H9 (cell line): ENCODE data around the gene GRWD1. TPM values are rescaled to one million over a fixed set of nuclear protein-coding genes. Genes with fewer than 3 reads are reported as not detected.

Experiments
- DNase-seq: peaks from one replicate; pipeline ENCODE4 v3.0.0-alpha.2; 2017
- H2AFZ ChIP-seq: one replicate; pipeline ENCODE4 v1.6.1; 2013; ENCODE audit warnings: mild to moderate bottlenecking, low read length, control low read depth, moderate library complexity
- H2AK5ac ChIP-seq: 2 replicates; pipeline ENCODE4 v1.6.1; 2013; ENCODE audit warnings: low read length, control low read depth, mixed read lengths; ENCODE audit not compliant: insufficient read length
- H2BK120ac ChIP-seq: one replicate; pipeline ENCODE4 v1.6.1; 2013; ENCODE audit warnings: low read depth, mild to moderate bottlenecking, low read length, control low read depth, inconsistent platforms; ENCODE audit not compliant: poor library complexity, severe bottlenecking
- H2BK12ac ChIP-seq: 2 replicates; pipeline ENCODE4 v1.6.1; 2013; ENCODE audit warnings: low read length, control low read depth, mixed read lengths, low read depth; ENCODE audit not compliant: insufficient read length
- H2BK15ac ChIP-seq: 2 replicates; pipeline ENCODE4 v1.6.1; 2013; ENCODE audit warnings: low read depth, low read length, control low read depth
- H2BK20ac ChIP-seq: one replicate; pipeline ENCODE4 v1.6.1; 2013; ENCODE audit warnings: low read depth, mild to moderate bottlenecking, low read length, control low read depth, inconsistent platforms; ENCODE audit not compliant: poor library complexity, severe bottlenecking
- H2BK5ac ChIP-seq: 2 replicates; pipeline ENCODE4 v1.6.1; 2013; ENCODE audit warnings: low read length, control low read depth, mixed read lengths; ENCODE audit not compliant: insufficient read length
- H3K14ac ChIP-seq: 2 replicates; pipeline ENCODE4 v1.6.1; 2013; ENCODE audit warnings: low read length, control low read depth; ENCODE audit not compliant: insufficient read depth
- H3K18ac ChIP-seq: 2 replicates; pipeline ENCODE4 v1.6.1; 2013; ENCODE audit warnings: low read depth, mild to moderate bottlenecking, mixed read lengths, low read length, control low read depth; ENCODE audit not compliant: insufficient read length
- H3K23ac ChIP-seq: 2 replicates; pipeline ENCODE4 v1.6.1; 2013; ENCODE audit warnings: low read length, control low read depth, mixed read lengths, low read depth; ENCODE audit not compliant: insufficient read length
- H3K23me2 ChIP-seq: 2 replicates; pipeline ENCODE4 v1.6.1; 2013; ENCODE audit warnings: low read depth, mild to moderate bottlenecking, mixed read lengths, low read length, control low read depth; ENCODE audit not compliant: insufficient read length, poor library complexity, severe bottlenecking
- H3K27ac ChIP-seq: 2 replicates; pipeline ENCODE4 v1.5.1; 2013; ENCODE audit warnings: low read length, control low read depth, mixed read lengths, low read depth; ENCODE audit not compliant: insufficient read length
- H3K27me3 ChIP-seq: 2 replicates; pipeline ENCODE4 v1.6.1; 2013; ENCODE audit warnings: low read length, control low read depth, inconsistent platforms; ENCODE audit not compliant: insufficient read depth
- H3K4ac ChIP-seq: 2 replicates; pipeline ENCODE4 v1.6.1; 2013; ENCODE audit warnings: low read depth, mild to moderate bottlenecking, control low read depth, inconsistent platforms, low read length, moderate library complexity
- H3K4me1 ChIP-seq: 2 replicates; pipeline ENCODE4 v1.6.1; 2013; ENCODE audit warnings: low read length, control low read depth, inconsistent platforms; ENCODE audit not compliant: insufficient read depth
- H3K4me2 ChIP-seq: 2 replicates; pipeline ENCODE4 v1.6.1; 2013; ENCODE audit warnings: low read length, control low read depth, mixed read lengths; ENCODE audit not compliant: insufficient read length, insufficient read depth
- H3K56ac ChIP-seq: 2 replicates; pipeline ENCODE4 v1.6.1; 2013; ENCODE audit warnings: low read depth, mild to moderate bottlenecking, mixed read lengths, low read length, control low read depth; ENCODE audit not compliant: insufficient read length
- H3K79me1 ChIP-seq: 2 replicates; pipeline ENCODE4 v1.6.1; 2013; ENCODE audit warnings: low read depth, mild to moderate bottlenecking, moderate library complexity, low read length, control low read depth, inconsistent platforms; ENCODE audit not compliant: insufficient read depth, poor library complexity, severe bottlenecking
- H3K79me2 ChIP-seq: 2 replicates; pipeline ENCODE4 v1.6.1; 2013; ENCODE audit warnings: low read length, control low read depth, inconsistent platforms; ENCODE audit not compliant: insufficient read depth
- H3K9ac ChIP-seq: 2 replicates; pipeline ENCODE4 v1.6.1; 2013; ENCODE audit warnings: low read length, control low read depth, mixed read lengths; ENCODE audit not compliant: insufficient read length; ENCODE audit errors: extremely low read depth
- H3K9me3 ChIP-seq: one replicate; pipeline ENCODE4 v1.6.1; 2013; ENCODE audit warnings: low read depth, low read length, inconsistent platforms; ENCODE audit not compliant: control insufficient read depth
- H3T11ph ChIP-seq: one replicate; pipeline ENCODE4 v1.6.1; 2013; ENCODE audit warnings: mild to moderate bottlenecking, low read length, control low read depth, inconsistent platforms
- H4K20me1 ChIP-seq: one replicate; pipeline ENCODE4 v1.6.1; 2013; ENCODE audit not compliant: control insufficient read depth, insufficient read length, insufficient read depth
- H4K5ac ChIP-seq: 2 replicates; pipeline ENCODE4 v1.6.1; 2013; ENCODE audit warnings: low read depth, mild to moderate bottlenecking, mixed read lengths, low read length, control low read depth; ENCODE audit not compliant: insufficient read length
- H4K8ac ChIP-seq: replicated peaks from 2 replicates; pipeline ENCODE4 v1.6.1; 2013; ENCODE audit warnings: low read length, control low read depth, mixed read lengths, low read depth; ENCODE audit not compliant: insufficient read length
- H4K91ac ChIP-seq: 2 replicates; pipeline ENCODE4 v1.6.1; 2013; ENCODE audit warnings: low read depth, mild to moderate bottlenecking, moderate library complexity, mixed read lengths, low read length, control low read depth; ENCODE audit not compliant: insufficient read length
- H3K27ac Mint-ChIP-seq, 3 experiments: 2 replicates in 2 of 3; 3 replicates in 1 of 3; pipeline ENCODE4 v1.8.0; 2020 to 2021; ENCODE audit warnings: mixed read lengths in 3 of 3, mild to moderate bottlenecking in 1 of 3, moderate library complexity in 1 of 3
- H3K27me3 Mint-ChIP-seq: 2 replicates; pipeline ENCODE4 v1.8.0; 2021; ENCODE audit warnings: low read depth, mild to moderate bottlenecking, moderate library complexity, mixed read lengths
- H3K36me3 Mint-ChIP-seq, 3 experiments: 2 replicates in 2 of 3; 3 replicates in 1 of 3; pipeline ENCODE4 v1.8.0; 2020 to 2021; ENCODE audit warnings: low read depth in 3 of 3, mixed read lengths in 3 of 3; ENCODE audit not compliant: insufficient read depth in 1 of 3
- H3K4me1 Mint-ChIP-seq, 2 experiments: 2 replicates each; pipeline ENCODE4 v1.8.0; 2020; ENCODE audit warnings: mixed read lengths in 2 of 2
- H3K4me3 Mint-ChIP-seq, 2 experiments: 2 replicates in 1 of 2; 3 replicates in 1 of 2; pipeline ENCODE4 v1.8.0; 2020 to 2021; ENCODE audit warnings: mild to moderate bottlenecking in 2 of 2, mixed read lengths in 2 of 2, moderate library complexity in 1 of 2
- H3K9me3 Mint-ChIP-seq, 2 experiments: 2 replicates in 1 of 2; 3 replicates in 1 of 2; pipeline ENCODE4 v1.8.0; 2020; ENCODE audit warnings: mild to moderate bottlenecking in 2 of 2, mixed read lengths in 2 of 2, moderate library complexity in 1 of 2
- WGBS: extraction: QIAGEN DNeasy Blood & Tissue Kit; methylation state at CpG from one replicate; pipeline ENCODE4 v1.1.7; 2013; ENCODE audit warnings: missing lambda C conversion rate, low lambda C conversion rate, mixed read lengths; ENCODE audit not compliant: insufficient read length; ENCODE audit errors: extremely low coverage; 5-methylcytosine and 5-hydroxymethylcytosine counted together
- total RNA-seq: library from RNA; stranded (reverse); gene quantifications from 2 replicates; pipeline ENCODE4 v1.2.1, GENCODE V29; 2021
- TF ChIP-seq, protein P1 (sequence below): fragments of 200-600 bp; sonication (generic); conservative IDR thresholded peaks from 3 replicates; pipeline ENCODE4 v1.8.0; 2021; ENCODE audit warnings: antibody characterized with exemption, mild to moderate bottlenecking

Gene GRWD1
- total RNA-seq, 1 experiment from 2014 or later, result 92.0 TPM

DNA sequence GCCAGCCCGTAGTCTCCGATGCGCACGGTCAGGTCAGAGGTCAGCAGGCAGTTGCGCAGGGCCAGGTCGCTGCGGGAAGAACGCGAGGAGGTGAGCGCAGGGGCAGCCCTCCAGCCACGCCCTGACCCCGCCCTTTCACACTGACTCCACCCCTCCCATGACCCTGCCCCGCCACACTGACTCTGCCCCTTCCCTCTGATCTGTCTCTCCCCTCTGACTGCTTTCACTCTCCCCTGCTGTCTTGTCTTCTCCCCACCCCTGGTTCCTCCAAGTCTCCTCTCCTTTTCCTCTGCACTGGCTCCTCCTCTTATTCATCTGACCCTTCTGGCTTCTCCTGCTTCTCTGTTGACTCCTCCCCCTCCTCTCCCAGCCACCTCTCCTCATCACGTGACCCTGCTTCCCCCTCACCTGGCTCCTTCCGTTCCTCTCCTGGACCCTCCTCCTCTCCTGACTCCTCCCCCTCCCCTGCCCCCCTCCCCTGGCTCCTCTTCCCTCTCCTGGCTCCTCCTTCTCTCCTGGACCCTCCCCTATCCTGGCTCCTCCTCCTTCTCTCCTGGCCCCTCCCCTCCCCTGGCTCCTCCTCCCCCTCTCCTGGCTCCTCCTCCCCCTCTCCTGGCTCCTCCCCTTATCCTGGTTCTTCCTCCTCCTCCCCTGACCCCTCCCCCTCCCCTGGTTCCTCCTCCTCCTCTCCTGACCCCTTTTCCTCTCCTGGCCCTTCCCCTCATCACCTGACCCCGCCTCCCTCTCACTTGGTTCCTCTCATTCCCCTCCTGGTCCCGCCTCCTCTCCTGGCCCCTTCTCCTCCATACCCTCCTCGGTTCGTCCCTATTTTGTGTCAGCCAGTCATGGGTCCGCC is 55.9 kb downstream of the GRWD1 start:
- no CpG with 5 or more reads among the region's 20 CpGs for WGBS
- no peak overlapping the region for H4K91ac ChIP-seq
- H4K8ac ChIP-seq, result no peak overlapping the region
- H3K27me3 ChIP-seq, result no peaks in the 10 kb centered on the region
- H3K9ac ChIP-seq, result no peak overlapping the region
- H2AFZ ChIP-seq, result no peak overlapping the region
- H3K4ac ChIP-seq, result no peak overlapping the region
- Mint-ChIP-seq H3K4me3 (peak overlapping the region; percentile 75 to 80), H3K4me1 (peaks cover 8 to 27% of the 10 kb centered on the region in 2 experiments), H3K36me3 (peaks cover 0 to 5% (median 0%) of the 10 kb centered on the region in 3 experiments; a peak in 4 of 7 replicates), H3K9me3 (no peaks in the 10 kb centered on the region), H3K27ac (peak overlapping the region; percentile 91 to 99 (median 95)), H3K27me3 (peaks cover 6% of the 10 kb centered on the region)
- no peak overlapping the region for H4K5ac ChIP-seq
- no peak overlapping the region for H2BK5ac ChIP-seq
- TF ChIP-seq, protein P1, sequence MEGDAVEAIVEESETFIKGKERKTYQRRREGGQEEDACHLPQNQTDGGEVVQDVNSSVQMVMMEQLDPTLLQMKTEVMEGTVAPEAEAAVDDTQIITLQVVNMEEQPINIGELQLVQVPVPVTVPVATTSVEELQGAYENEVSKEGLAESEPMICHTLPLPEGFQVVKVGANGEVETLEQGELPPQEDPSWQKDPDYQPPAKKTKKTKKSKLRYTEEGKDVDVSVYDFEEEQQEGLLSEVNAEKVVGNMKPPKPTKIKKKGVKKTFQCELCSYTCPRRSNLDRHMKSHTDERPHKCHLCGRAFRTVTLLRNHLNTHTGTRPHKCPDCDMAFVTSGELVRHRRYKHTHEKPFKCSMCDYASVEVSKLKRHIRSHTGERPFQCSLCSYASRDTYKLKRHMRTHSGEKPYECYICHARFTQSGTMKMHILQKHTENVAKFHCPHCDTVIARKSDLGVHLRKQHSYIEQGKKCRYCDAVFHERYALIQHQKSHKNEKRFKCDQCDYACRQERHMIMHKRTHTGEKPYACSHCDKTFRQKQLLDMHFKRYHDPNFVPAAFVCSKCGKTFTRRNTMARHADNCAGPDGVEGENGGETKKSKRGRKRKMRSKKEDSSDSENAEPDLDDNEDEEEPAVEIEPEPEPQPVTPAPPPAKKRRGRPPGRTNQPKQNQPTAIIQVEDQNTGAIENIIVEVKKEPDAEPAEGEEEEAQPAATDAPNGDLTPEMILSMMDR, result no peak
- H3K56ac ChIP-seq, result no peak overlapping the region
- no peak overlapping the region for H2BK15ac ChIP-seq
- no peaks in the 10 kb centered on the region for H3K9me3 ChIP-seq
- no peaks in the 10 kb centered on the region for H3K79me1 ChIP-seq
- no peaks in the 10 kb centered on the region for H3K79me2 ChIP-seq
- no peak overlapping the region for H2BK20ac ChIP-seq
- no peak overlapping the region for H3K23ac ChIP-seq
- no peak overlapping the region for H2AK5ac ChIP-seq
- peak overlapping the region; percentile 41 for H3K4me2 ChIP-seq
- H3K4me1 ChIP-seq, result no peaks in the 10 kb centered on the region
- no peak overlapping the region for H3K27ac ChIP-seq
- H3K23me2 ChIP-seq, result peaks cover 12% of the 10 kb centered on the region
- H3K14ac ChIP-seq, result no peak overlapping the region
- no peak overlapping the region for H2BK12ac ChIP-seq
- H3K18ac ChIP-seq, result no peak overlapping the region
- H4K20me1 ChIP-seq, result no peaks in the 10 kb centered on the region
- peak; percentile 100 for DNase-seq
- no peak overlapping the region for H2BK120ac ChIP-seq
- no peak overlapping the region for H3T11ph ChIP-seq
